ENCODE data around the gene CADM1.

DNA sequence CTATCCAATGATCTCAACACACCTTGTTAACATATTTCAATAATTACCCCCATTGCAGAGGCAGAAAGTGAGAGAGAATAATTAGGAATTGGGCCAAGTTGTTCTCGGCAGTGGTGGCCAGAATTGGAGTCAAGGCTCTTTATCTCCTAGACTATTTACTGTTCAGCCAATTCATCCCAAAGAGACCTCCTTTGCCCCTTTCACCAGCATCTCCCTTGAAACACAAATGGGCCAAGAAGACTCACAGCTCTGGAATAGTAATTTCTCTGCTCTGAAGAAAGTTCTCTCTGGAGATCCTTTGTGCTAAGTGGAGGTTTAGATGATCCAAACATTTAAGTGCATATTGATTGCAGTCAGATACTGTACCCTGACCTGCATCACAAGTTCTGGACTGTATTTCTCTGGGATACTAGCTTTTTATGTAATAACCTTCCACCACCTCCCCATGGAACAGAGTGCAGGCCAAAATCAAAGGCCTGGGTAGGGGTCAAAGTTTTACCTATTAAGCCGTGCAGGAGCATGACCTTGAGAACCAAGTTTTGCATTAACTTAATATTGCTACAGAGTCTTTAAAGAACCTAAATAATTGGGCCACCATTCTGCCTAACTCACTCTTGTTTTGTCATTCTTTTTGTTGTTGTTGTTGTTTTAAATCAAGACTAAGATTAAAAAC is 19.6 kb upstream of the CADM1 start:
- no peak for TF ChIP-seq POLR2A (IDR thresholded peaks at IDR 0.05)
- TF ChIP-seq, protein P1, sequence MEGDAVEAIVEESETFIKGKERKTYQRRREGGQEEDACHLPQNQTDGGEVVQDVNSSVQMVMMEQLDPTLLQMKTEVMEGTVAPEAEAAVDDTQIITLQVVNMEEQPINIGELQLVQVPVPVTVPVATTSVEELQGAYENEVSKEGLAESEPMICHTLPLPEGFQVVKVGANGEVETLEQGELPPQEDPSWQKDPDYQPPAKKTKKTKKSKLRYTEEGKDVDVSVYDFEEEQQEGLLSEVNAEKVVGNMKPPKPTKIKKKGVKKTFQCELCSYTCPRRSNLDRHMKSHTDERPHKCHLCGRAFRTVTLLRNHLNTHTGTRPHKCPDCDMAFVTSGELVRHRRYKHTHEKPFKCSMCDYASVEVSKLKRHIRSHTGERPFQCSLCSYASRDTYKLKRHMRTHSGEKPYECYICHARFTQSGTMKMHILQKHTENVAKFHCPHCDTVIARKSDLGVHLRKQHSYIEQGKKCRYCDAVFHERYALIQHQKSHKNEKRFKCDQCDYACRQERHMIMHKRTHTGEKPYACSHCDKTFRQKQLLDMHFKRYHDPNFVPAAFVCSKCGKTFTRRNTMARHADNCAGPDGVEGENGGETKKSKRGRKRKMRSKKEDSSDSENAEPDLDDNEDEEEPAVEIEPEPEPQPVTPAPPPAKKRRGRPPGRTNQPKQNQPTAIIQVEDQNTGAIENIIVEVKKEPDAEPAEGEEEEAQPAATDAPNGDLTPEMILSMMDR (IDR thresholded peaks at IDR 0.05): no peak
